Smooth muscle cell (in vitro differentiated cells): ENCODE data around the gene HOXA7. TPM values are rescaled to one million over a fixed set of nuclear protein-coding genes. Genes with fewer than 3 reads are reported as not detected.

Experiments used
- DNase-seq: peaks from one replicate; lab custom pipeline; 2025; ENCODE audit not compliant: unreplicated experiment; lab: John Stamatoyannopoulos, UW
- H2AFZ ChIP-seq: fragments of 200-600 bp; sonication (generic); 2 replicates; pipeline ENCODE4 v1.6.0; 2016; ENCODE audit warnings: antibody characterized with exemption, low read depth, mild to moderate bottlenecking
- H3F3A ChIP-seq: fragments of 200-600 bp; sonication (generic); 2 replicates; pipeline ENCODE4 v1.6.0; 2017; ENCODE audit warnings: antibody characterized with exemption, low read depth
- H3K27ac ChIP-seq: fragments of 200-600 bp; sonication (generic); 2 replicates; pipeline ENCODE4 v1.5.1; 2016; ENCODE audit warnings: low read depth, mild to moderate bottlenecking
- H3K27me3 ChIP-seq: fragments of 200-600 bp; sonication (generic); 2 replicates; pipeline ENCODE4 v1.6.1; 2016; ENCODE audit warnings: low read depth, mild to moderate bottlenecking
- H3K36me3 ChIP-seq: fragments of 200-600 bp; sonication (generic); 2 replicates; pipeline ENCODE4 v1.5.1; 2016; ENCODE audit warnings: low read depth
- H3K4me1 ChIP-seq: fragments of 200-600 bp; sonication (generic); 2 replicates; pipeline ENCODE4 v1.5.1; 2016; ENCODE audit warnings: low read depth
- H3K4me2 ChIP-seq: fragments of 200-600 bp; sonication (generic); 2 replicates; pipeline ENCODE4 v1.6.0; 2016; ENCODE audit warnings: mild to moderate bottlenecking
- H3K4me3 ChIP-seq: fragments of 200-600 bp; sonication (generic); 2 replicates; pipeline ENCODE4 v1.5.1; 2016; ENCODE audit warnings: mild to moderate bottlenecking
- H3K79me2 ChIP-seq: fragments of 200-600 bp; sonication (generic); 2 replicates; pipeline ENCODE4 v1.6.0; 2016; ENCODE audit warnings: low read depth, mild to moderate bottlenecking
- H3K9ac ChIP-seq: fragments of 200-600 bp; sonication (generic); 2 replicates; pipeline ENCODE4 v1.6.0; 2016; ENCODE audit warnings: low read depth
- H3K9me3 ChIP-seq: fragments of 200-600 bp; sonication (generic); replicated peaks from 2 replicates; pipeline ENCODE4 v1.5.1; 2016; ENCODE audit warnings: low read depth
- H4K20me1 ChIP-seq: fragments of 200-600 bp; sonication (generic); 2 replicates; pipeline ENCODE4 v1.6.0; 2016; ENCODE audit warnings: low read depth
- WGBS: methylation state at CpG from one replicate; pipeline ENCODE4 v1.1.7; 2016; ENCODE audit warnings: low lambda C conversion rate; 5-methylcytosine and 5-hydroxymethylcytosine counted together
- polyA plus RNA-seq: library from polyadenylated mRNA; unstranded; fragments of >200 nt; fragmentation: Nextera tagmentation; extraction: Ambion mirVana; gene quantifications from 2 replicates; pipeline ENCODE4 v1.2.1, GENCODE V29; 2016
- total RNA-seq: library from RNA; depleted of rRNA; stranded (reverse); fragments of >200 nt; gene quantifications from 2 replicates; pipeline ENCODE4 v1.2.3, GENCODE V29; 2014
- TF ChIP-seq, protein P1 (sequence below): fragments of 200-600 bp; sonication (generic); IDR thresholded peaks from 2 replicates; pipeline ENCODE4 v1.5.1; 2017; ENCODE audit warnings: borderline replicate concordance, mild to moderate bottlenecking, antibody characterized with exemption; ENCODE audit not compliant: insufficient read depth, poor library complexity, severe bottlenecking

Gene HOXA7
- total and polyA plus RNA-seq, 2 experiments from 2014 or later, result 0.72 to 1.2 TPM

DNA sequence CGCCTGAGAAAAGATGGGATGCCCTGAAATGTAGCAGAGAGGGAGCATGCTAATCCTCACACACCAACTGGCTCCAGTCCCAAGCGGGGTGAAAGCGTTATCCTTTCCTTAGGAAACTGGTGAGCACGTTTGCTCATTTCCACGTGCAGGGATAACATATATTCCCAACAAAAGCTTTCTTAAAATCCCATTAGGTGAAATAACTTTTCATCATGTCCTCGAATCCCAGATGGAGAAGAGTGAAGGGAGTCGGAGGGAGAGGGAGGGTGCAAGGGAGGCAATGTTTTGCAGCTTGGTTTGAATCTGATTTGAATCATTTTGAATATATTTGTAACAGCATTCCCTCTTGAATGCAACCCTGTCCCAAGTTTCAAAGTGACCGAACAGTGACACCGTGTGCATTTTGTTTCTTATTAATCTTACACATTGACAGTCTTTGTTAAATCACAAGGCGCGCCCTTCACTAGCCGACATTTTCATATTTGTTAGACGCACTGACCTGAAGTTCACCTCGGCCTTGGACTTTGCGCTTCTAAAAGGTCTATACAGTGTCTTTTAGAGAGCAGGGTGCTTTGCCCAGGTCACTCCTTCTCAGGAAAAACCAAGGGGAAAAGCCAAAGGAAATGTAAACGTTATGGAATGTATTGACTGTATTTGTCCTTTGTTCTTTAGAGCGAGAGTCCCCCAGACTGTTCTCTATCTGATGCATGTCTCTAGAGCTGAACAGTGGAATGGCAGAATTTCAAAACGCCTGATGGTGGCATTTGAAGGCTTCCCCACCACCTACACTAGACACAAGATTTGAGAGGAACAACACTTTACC, 22.9 kb downstream of the HOXA7 start:
- Histone ChIP-seq H3K4me3 (no peak overlapping the region), H2AFZ (no peak overlapping the region), H3K27ac (no peak overlapping the region), H4K20me1 (no peaks in the 10 kb centered on the region), H3K4me1 (peaks cover 7% of the 10 kb centered on the region), H3K9me3 (no peaks in the 10 kb centered on the region), H3K27me3 (peaks cover 100% of the 10 kb centered on the region), H3K4me2 (no peak overlapping the region), H3K36me3 (no peaks in the 10 kb centered on the region), H3F3A (no peaks in the 10 kb centered on the region), H3K79me2 (no peaks in the 10 kb centered on the region), H3K9ac (no peak overlapping the region)
- 25% methylated on average over 18 of the region's 18 CpGs for WGBS
- TF ChIP-seq, protein P1, sequence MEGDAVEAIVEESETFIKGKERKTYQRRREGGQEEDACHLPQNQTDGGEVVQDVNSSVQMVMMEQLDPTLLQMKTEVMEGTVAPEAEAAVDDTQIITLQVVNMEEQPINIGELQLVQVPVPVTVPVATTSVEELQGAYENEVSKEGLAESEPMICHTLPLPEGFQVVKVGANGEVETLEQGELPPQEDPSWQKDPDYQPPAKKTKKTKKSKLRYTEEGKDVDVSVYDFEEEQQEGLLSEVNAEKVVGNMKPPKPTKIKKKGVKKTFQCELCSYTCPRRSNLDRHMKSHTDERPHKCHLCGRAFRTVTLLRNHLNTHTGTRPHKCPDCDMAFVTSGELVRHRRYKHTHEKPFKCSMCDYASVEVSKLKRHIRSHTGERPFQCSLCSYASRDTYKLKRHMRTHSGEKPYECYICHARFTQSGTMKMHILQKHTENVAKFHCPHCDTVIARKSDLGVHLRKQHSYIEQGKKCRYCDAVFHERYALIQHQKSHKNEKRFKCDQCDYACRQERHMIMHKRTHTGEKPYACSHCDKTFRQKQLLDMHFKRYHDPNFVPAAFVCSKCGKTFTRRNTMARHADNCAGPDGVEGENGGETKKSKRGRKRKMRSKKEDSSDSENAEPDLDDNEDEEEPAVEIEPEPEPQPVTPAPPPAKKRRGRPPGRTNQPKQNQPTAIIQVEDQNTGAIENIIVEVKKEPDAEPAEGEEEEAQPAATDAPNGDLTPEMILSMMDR, result no peak
- no peak for DNase-seq

GRCh38 chr7:27132978-27133377, 23.5 kb downstream of the HOXA7 start:
- DNase-seq, result no peak
- Histone ChIP-seq H3K4me2 (no peak overlapping the region), H2AFZ (no peak overlapping the region), H4K20me1 (no peaks in the 10 kb centered on the region), H3K9me3 (no peaks in the 10 kb centered on the region), H3K4me3 (no peak overlapping the region), H3K36me3 (no peaks in the 10 kb centered on the region), H3F3A (no peaks in the 10 kb centered on the region), H3K27ac (no peak overlapping the region), H3K79me2 (no peaks in the 10 kb centered on the region), H3K9ac (no peak overlapping the region), H3K27me3 (peaks cover 100% of the 10 kb centered on the region), H3K4me1 (peaks cover 7% of the 10 kb centered on the region)
- 25% methylated on average over 6 of the region's 6 CpGs for WGBS
- TF ChIP-seq, protein P1, result no peak

- 46% methylated on average over 2 of the region's 2 CpGs for WGBS
- H3K4me2 ChIP-seq, result no peak overlapping the region
- H3K4me1 ChIP-seq, result peaks cover 7% of the 10 kb centered on the region
- no peaks in the 10 kb centered on the region for H3K9me3 ChIP-seq
- H3K27ac ChIP-seq, result no peak overlapping the region
- H4K20me1 ChIP-seq, result no peaks in the 10 kb centered on the region
- no peaks in the 10 kb centered on the region for H3F3A ChIP-seq
- no peak overlapping the region for H3K4me3 ChIP-seq
- peaks cover 100% of the 10 kb centered on the region for H3K27me3 ChIP-seq
- no peak overlapping the region for H2AFZ ChIP-seq
- no peaks in the 10 kb centered on the region for H3K36me3 ChIP-seq
- no peak overlapping the region for H3K9ac ChIP-seq
- DNase-seq, result no peak
- TF ChIP-seq, protein P1, result no peak
- no peaks in the 10 kb centered on the region for H3K79me2 ChIP-seq
These were observed 24.3 kb downstream of the HOXA7 start for GRCh38 chr7:27132214-27132613.
